ENCODE data around the gene SERPING1.

The SERPING1 gene

DNA sequence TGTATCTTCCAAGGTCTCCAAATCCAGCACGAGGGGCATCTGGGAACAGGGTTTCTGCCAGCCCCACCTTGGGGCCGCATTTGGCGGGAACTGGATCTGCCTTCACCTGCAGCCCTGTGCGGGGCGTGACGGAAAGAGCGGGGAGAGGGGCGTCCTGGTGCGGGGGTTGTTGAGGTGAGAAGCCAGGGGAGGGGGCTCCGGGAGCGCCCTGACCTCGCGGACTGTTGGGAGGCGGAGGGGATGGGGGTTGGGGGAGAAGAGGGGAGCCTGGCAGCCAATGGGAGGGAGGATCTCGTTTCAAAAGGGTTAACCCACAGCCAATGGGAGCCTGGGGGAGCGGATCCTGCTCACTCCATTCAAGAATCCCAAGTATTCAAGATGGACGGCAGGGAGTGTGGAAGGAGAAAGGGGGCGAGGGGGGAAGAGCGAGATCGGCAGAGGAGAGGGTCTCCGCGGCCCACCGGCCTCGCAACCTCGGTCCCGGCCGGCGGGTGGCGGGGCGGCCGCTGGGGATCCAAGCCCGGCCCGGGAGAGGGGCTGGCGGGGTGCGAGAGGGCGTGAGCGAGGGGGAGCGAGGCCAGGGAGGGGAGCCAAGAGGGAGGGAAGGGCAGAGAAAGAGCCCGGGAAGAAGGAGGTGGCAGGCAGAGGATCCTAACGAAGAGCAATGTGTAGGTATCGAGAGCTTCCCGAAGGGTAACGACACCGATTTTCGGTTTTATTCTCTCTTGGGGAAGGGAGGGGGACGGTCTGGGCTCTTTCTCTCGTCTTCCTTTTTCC lies 40.7 kb downstream of the SERPING1 start:
- DNase-seq (ENCODE audit: low read depth in 1 of 2, low spot score in 1 of 2), result no peak

GRCh38 chr11:57638811-57639320 lies 41.4 kb downstream of the SERPING1 start:
- no peak for DNase-seq (ENCODE audit: low read depth in 1 of 2, low spot score in 1 of 2)

GRCh38 chr11:57639321-57640067 lies 42.0 kb downstream of the SERPING1 start:
- DNase-seq (ENCODE audit: low read depth in 1 of 2, low spot score in 1 of 2), result no peak

DNA sequence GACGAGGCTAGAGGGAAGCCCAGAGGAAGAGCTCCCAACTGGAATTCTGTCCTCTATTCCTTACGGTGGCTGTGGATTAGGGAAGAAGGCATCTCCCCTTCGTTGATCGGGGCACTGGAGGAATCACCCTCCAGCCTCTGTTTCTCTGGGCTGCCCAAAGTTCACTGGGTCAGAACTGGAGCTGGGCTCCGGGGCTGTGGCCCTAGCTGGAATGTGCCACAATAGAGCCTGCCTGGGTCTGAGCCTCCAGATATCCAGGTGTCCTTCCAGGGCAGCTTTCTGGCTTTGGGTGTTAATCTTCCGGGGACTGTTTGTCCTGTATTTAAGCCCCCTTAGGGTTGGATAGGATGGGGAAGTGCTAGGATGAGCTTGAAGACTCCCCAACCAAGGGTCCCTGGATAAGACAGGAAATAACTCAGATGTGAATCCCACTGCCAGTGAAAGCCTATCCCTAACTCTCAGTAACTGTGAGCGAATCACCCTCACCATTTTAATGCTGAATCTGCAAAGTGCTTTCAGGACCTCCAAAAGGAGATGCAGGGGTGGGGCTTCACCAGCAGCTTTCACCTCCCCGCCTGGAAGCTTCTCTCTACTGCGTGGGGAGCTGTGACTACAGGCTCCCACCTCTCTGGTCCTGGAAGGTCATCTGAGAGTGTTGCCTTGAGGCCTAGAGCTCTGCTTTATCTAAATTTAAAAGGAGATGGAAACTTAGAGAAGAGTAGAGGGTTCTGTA lies 42.7 kb downstream of the SERPING1 start:
- DNase-seq (ENCODE audit: low read depth in 1 of 2, low spot score in 1 of 2), result no peak

DNA sequence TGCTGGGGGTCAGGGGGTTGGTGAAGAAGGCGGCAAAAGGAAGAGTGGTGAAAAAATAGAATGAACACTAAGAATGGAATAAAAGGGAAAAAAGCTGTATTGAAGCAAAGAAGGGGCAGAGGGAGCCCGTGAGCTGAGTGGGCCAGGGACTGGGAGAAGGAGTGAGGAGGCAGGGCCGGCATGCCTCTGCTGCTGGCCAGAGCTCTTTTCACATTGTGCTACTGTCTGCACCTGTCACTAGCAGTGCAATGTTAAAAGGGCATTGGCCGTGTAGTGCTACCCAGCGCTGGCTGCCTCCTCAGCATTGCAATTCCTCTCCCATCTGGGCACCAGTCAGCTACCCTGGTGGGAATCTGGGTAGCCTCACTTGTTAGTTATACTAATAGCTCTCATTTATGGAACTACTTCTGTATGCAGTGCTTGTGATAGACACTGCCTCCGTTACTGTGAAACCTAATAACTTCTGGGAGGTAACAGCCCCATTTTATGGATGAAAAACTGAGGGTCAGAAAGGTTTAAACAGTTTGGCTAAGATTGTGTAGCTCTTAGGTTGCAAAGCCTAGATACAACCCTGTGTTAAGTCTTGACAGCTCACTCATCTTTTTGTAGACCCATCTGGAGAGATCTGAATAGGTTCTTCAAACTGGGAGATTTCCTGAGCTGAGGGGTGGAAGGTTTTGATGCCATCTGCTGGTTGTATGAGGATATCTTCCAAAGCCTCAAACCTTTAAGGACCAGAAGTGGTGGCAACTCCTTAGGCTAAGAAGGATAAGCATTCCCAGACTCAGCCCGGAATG lies 43.7 kb downstream of the SERPING1 start:
- DNase-seq (ENCODE audit: low read depth in 1 of 2, low spot score in 1 of 2), result no peak

- no peak for DNase-seq (ENCODE audit: low read depth in 1 of 2, low spot score in 1 of 2)
Observed at GRCh38 chr11:57643802-57644201, 46.3 kb downstream of the SERPING1 start.

DNA sequence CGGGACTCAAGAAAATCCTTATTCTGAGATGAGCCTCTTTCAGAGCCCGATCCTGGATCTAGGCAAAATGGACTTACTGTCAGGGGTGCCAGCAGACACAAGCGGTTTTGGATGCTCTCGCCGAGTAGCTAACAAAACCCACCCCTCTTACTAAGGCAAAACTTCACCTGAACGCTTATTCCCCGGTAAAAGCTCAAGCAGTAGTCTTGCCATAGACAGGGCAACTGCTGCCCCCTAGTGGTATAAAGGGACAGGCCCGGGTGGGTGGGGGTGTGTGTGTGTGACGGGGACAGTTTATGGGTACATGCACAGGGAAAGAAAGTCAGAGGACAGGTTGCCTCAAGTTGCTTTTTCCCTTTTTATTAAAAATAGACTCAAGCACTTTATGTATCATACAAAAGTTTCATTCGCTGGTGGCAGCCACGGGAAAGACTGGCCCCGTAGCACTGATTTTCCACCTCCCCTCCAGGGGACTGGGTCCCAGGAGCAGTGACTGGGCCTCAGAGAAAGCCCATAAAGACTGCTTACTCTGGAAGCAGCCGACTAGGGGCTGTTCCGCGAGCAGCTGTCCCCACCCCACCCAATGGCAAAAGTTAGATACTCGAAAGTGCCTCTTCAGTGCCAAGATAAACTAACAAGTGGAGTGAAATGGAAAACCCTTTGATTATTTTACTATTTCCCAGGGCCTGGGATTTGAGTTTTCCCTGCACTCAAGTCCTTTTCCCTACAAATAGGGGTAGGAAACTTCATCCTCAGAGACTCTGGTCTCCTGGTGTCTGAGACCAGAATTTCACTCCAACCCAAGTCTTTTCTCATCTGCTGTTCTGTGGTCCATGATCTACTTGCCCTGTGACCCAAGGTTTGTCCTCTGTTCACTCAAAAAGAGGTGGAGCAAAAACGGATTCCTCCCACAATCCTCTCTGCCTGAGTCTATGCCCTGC lies 47.5 kb downstream of the SERPING1 start:
- peak; percentile 68 to 75 for DNase-seq (ENCODE audit: low read depth in 1 of 2, low spot score in 1 of 2)

DNA sequence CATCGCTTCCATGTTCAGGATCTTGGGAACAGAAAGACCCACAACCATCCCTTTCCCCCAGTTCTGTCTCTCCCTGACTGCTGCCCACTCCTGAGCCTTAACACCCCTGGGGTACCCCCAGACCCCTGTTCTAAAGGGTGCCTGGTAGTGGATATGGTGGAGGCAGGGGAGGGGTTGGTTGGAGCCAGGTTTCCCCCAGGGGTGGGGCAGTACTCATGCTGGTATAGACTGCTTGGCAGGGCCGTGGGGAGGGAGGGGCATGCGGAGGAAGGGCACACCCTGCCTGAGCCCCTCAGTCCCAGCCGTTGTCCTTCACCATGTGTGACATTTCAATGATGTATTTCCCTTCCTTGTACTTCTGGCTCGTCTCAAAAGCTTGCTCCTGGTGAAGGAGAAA lies 48.2 kb downstream of the SERPING1 start:
- no peak for DNase-seq (ENCODE audit: low read depth in 1 of 2, low spot score in 1 of 2)

- DNase-seq (ENCODE audit: low read depth in 1 of 2, low spot score in 1 of 2), result no peak
Observed at GRCh38 chr11:57646194-57646798, 48.8 kb downstream of the SERPING1 start.

DNA sequence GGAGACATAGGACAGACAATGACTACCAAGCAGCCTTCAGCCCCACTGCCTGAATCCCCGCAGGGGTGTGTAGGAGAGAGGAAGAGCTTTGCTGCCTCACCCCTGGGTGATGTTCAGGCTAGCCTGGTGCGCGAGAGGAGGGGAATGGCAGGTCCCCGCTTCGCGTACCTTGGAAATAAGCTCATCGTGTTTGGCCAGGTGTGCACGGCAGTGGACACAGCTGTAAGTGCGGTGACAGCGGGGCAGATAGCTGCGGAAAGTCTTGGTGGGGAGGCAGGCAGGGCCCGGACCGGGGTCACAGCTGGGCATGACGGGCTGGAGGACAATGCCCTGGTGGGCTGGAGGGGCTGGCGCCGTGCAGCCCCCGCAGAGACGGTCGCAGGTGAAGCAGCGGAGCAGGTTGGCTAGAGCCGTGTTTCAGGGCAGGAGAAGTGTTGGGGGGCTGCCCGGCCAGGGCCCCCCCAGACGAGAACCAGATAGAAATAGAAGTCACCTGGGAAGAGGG lies 49.4 kb downstream of the SERPING1 start:
- no peak for DNase-seq (ENCODE audit: low read depth in 1 of 2, low spot score in 1 of 2)

- no peak for DNase-seq (ENCODE audit: low read depth in 1 of 2, low spot score in 1 of 2)
Observed at GRCh38 chr11:57647372-57647771, 49.9 kb downstream of the SERPING1 start.

- no peak for DNase-seq (ENCODE audit: low read depth in 1 of 2, low spot score in 1 of 2)
Observed at GRCh38 chr11:57647960-57648800, 50.7 kb downstream of the SERPING1 start.

DNA sequence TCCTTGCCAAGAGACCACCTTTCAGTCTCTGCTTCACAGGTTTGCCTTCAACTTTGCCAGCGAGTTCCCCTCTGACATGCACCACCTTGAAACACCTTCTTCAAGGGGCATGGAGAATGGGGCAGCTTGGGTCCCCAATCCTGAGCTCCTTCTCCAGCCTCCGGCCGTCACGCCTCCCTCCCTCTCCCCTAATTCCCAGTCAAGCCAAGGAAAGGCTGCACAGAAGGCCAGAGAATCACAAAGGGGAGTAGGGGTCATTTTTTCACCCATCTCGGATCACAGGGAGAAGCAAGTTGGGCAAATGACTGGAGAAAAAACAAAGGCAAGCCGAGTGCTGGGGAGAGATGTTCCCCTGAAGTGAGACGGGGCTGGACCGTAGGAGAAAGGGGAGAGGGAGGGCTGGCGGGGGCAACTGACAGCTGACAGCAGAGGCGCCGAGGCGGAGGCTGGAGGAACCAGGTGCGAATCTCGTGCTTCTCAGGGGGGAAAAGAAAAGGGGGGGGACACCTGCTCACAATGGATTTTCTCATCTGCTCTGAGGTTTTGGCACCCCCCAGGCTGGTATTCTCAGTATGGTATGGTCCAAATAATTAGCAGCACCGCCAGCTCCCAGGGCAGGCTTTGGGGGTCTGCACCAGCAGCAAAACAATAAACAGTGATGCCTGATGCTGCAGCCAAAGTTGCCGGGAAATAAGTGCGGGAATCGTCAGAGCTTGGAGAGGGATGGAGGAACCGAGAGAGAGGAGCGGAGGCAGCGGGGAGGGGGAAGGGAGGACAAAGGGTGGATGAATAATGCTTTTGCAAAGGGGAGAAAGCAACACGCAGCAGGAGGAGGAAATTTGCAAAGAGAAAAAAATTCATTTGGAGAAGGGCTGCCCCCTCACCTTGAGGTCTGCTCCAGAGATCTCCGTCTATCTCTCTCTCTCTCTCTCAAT lies 51.6 kb downstream of the SERPING1 start:
- DNase-seq (ENCODE audit: low read depth in 1 of 2, low spot score in 1 of 2), result no peak

DNA sequence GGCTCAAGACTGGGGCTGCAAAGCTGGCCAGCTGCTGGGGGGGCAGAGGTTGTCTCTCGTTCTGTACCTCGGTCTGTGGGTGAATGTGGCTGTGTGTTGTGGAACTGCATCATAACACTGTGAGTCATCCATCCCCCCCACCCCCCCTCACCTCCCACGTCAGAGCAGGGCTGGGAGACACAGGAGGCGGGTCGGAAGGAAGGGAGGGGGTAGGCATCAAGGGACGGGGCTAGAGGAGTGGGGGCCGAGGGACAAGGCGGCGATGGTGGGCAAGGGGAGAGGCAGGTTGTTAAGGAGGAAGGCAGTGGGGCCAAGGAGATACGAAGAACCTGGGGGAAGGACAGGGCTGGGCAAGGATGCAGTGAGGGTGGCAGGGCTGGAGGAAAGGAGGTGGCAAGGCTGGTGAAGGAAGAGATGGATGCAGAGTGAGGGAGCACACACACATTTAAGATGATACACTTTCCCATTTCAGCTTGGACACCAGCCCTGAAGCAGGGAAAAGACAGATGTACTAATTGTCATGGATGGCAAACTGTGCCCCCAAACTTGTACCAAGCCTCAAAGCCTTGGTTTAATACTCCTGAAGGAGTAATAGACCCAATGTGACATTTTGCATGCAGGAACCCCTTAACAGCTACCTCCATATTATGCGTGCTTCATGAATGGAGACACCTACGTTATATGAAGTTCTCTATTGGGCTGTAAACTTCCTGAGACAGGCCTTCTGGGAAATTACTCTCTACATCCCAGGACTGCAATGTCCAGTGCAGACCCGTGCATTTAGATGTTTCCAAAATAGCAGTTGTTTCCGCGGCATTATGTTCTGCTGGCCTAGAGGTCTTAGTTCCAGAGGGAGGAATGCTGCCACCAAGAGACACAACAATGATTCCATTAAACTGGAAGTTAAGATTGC lies 52.6 kb downstream of the SERPING1 start, which contains the start of gene YPEL4:
TSS of gene YPEL4 (minus strand) at position 87 of the 913 bp plus-strand sequence. CDS start 2,805 bp downstream, outside the sequence.
- peak in 1 of 2 donors; percentile 41 for DNase-seq (ENCODE audit: low read depth in 1 of 2, low spot score in 1 of 2)

DNA sequence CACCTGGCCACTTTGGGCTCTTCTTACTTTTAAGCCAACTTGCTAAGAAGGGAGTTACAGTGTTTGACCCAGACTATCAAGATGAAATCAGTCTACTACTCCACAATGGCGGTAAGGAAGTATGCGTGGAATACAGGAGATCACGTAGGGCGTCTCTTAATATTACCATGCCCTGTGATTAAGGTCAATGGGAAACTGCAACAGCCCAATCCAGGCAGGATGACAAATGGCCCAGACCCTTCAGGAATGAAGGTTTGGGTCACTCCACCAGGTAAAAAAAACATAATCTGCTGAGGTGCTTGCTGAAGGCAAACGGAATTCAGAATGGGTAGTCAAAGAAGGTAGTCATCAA lies 53.2 kb downstream of the SERPING1 start:
- DNase-seq (ENCODE audit: low read depth in 1 of 2, low spot score in 1 of 2), result no peak

DNA sequence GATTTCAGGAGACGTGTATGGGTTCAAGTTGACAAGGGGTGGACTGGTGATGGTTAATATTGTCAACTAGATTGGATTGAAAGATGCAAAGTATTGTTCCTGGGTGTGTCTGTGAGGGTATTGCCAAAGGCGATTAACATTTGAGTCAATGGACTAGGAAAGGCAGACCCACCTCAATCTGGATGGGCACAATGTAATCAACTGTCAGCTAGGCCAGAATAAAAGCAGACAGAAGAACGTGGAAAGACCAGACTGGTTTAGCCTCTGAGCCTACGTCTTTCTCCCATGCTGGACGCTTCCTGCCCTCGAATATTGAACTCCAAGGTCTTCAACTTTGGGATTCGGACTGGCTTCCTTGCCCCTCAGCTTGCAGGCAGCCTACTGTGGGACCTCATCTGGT lies 53.9 kb downstream of the SERPING1 start:
- no peak for DNase-seq (ENCODE audit: low read depth in 1 of 2, low spot score in 1 of 2)
